Measurements from ENCODE around the gene HOXC5.

GRCh38 chr12:54040148-54040494, 7.3 kb downstream of the HOXC5 start:
- TF ChIP-seq POLR2AphosphoS5 (IDR thresholded peaks at IDR 0.05; ENCODE audit: low read depth, low read length): no peak
- TF ChIP-seq TAF1 (IDR thresholded peaks at IDR 0.05; ENCODE audit: borderline replicate concordance, insufficient read depth, low read length): no peak
- no peak for TF ChIP-seq FOXP2 (optimal IDR thresholded peaks at IDR 0.05; ENCODE audit: borderline replicate concordance, extremely low read depth, extremely low read length, insufficient read depth)
- TF ChIP-seq REST (IDR thresholded peaks at IDR 0.05; ENCODE audit: insufficient read depth in 1 of 2, low read depth in 2 of 2, low read length in 2 of 2): no peak
- no peak for TF ChIP-seq SIN3A (IDR thresholded peaks at IDR 0.05; ENCODE audit: borderline replicate concordance, insufficient read depth, low read length)
